GM19455 (cell line): ENCODE data around the gene CCNE1.
A peak's percentile ranks its signal among the peaks of the same experiment; 100 is the strongest.
"Not testable (repeated sequence)": the region's sequence is repeated elsewhere in the genome, so short reads cannot be mapped to it uniquely, and the experiment has no call there.

ENCODE experiments used
- ATAC-seq: cut with Tn5 transposase; IDR thresholded peaks from one replicate; pipeline ENCODE4 v1.9.1; 2021; ENCODE audit not compliant: unreplicated experiment

The CCNE1 gene

DNA sequence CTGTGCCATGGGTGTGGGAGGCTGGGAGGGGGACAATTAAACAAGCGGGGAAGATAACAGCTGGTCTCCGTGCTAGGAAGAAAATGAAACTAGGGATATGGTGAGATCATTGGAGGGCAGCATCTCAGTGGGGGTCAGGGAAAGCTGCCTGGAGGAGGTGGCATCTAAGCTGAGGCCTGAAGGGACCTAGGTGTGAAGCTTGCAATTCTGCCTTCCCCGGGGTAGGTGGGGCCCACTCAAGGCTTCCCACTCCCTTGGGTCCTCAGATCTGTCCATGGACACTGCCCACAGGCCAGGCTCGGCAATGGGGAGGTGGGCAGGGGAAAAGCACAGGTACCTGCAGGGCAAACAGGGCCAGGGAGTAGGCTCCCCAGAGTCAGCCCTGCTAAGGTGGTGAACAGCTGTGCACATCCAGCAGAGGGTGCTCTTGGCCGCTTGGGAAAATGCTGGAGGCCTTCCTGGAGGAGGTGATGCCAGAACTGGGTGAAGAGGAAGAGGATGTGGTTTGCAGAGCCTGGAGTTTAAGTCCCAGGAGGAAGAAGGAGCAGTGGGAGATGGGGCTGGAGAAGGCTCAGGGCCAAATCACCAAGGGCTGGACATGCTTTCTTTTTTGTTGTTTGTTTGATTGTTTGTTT is 25.7 kb upstream of the CCNE1 start:
- no peak for ATAC-seq

DNA sequence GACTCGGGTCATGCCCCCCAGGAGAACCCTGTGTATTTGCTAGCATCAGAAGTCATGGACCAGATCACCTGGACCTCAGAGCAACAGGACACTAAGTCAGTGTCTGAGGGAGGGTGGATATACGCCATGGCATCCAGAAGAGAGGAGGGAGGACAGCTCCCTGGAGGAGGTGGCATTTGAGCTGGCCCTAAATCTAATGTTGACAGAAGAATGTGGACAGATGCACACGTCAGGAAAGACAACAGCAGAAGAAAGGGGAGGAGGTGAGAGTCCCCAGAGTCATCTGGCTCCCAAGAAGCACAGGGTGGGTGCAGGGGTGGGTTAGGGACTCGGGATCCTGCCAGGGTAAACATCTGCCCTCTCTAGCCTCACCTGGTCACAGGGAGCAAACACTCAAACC is 24.5 kb upstream of the CCNE1 start:
- no peak for ATAC-seq

DNA sequence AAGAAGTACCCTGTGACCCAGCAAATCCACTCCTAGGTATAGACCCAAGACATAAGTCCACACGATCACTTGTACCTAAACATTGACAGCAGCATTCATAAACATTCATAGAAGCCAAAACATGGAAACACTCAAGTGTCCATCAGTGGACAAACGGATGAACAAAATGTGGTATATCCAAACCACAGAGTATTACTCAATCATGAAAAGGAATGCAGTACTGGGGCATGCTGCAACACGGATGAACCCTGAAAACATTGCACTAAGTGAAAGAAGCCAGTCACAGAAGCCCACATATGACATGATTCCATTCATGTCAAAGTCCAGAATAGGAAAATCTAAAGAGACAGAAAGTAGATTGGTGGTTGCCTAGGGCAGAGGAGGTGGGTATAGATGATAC is 22.8 kb upstream of the CCNE1 start:
- ATAC-seq, result no peak

DNA sequence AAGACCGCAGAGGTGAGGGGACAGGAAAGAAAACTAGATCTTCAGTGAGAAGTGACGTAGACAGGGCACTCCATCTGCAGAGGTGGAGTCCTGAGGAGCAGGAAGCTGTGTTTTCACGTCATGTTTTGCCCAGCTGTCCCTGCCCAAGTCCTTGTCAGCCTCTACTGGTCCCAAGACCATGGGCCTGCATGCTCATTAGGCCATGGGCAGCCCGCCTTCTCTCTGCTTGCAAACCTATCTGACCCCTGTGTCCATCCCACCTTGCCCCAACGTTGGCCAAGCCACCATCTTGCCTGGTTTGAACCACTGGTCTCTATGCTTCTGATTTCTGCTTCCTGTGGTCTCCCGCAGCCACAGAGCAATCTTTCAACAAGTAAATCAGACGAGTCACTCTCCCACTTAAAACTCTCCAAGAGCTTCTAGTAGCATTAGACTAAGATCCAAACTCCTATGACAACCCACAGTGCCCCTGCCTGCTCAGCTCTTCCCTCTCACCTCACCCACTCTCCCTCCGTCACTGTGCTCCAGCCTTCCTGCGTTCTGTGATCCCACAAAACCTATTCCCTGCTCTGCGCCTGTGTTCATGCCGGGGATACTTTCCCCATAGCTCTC is 18.6 kb upstream of the CCNE1 start:
- ATAC-seq, result no peak

- ATAC-seq, result not testable (repeated sequence)
Measured at GRCh38 chr19:29794490-29794889, 17.3 kb upstream of the CCNE1 start.

GRCh38 chr19:29795461-29796172 is 16.2 kb upstream of the CCNE1 start:
- ATAC-seq, result no peak

DNA sequence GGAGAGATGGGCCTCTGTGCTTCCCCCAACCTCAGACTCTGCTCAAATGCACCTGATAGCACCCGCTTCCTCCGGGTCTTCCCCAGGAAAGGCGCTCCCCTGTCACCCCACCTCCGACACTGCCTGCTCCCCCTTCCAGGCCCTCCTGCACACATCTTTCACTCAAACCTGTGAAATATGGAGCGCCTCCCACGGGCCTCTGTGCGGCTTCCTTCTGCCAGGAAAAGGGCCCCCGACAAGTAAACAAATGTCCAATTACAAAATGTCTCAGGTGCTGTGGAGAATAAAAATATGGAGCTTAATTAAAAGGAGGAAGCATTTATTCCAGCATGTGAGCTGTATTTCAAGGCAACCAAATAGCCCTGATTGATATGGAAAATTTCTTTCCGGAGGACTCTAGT is 15.6 kb upstream of the CCNE1 start:
- no peak for ATAC-seq

DNA sequence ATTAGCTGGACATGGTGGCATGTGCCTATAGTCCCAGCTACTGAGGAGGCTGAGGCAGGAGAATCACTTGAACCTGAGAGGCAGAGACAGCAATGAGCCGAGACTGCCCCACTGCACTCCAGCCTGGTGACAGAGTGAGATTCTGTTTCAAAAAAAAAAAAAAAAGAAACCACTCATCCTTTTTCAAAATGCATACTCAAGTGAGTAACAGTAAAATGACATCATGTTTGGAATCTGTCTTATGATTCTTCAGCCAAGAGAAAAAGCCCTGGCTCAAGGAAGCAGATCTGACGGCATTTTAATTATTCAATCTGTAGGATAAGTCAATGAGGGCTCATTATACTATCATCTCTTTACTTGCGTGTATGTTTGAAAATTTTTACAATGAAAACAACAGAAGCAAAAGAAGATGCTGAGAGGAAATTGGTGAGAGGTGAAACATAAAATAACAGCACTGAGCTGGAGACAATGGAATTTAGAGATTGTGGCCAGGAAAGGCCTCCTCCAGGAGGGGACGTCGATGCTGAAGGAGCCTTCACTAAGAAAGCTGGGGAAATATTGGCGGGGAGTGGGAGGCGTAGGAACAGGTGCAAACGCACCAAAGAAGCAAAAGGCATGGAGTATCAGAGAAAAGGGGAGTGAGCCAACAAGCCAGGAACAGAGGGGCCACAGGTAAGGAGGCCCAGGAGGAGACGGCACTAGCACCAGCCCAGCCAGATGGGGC is 12.9 kb upstream of the CCNE1 start:
- ATAC-seq, result no peak

- no peak for ATAC-seq
Measured at GRCh38 chr19:29800100-29800825, 11.5 kb upstream of the CCNE1 start.

DNA sequence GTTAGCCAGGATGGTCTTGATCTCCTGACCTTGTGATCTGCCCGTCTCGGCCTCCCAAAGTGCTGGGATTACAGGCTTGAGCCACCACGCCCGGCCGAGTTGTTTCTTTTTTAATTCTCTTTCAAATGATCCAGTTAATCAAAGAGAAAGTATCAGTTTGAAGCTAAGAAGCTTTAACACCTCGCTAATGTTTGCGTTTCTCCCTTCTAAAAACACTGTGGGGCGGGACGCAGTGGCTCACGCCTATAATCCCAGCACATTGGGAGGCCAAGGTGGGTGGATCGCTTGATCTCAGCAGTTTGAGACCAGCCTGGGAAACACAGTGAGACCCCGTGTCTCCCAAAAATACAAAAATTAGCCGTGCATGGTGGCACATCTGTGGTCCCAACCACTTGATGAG is 7.8 kb upstream of the CCNE1 start:
- not testable (repeated sequence) for ATAC-seq

GRCh38 chr19:29804493-29804892 is 7.3 kb upstream of the CCNE1 start:
- no peak for ATAC-seq

DNA sequence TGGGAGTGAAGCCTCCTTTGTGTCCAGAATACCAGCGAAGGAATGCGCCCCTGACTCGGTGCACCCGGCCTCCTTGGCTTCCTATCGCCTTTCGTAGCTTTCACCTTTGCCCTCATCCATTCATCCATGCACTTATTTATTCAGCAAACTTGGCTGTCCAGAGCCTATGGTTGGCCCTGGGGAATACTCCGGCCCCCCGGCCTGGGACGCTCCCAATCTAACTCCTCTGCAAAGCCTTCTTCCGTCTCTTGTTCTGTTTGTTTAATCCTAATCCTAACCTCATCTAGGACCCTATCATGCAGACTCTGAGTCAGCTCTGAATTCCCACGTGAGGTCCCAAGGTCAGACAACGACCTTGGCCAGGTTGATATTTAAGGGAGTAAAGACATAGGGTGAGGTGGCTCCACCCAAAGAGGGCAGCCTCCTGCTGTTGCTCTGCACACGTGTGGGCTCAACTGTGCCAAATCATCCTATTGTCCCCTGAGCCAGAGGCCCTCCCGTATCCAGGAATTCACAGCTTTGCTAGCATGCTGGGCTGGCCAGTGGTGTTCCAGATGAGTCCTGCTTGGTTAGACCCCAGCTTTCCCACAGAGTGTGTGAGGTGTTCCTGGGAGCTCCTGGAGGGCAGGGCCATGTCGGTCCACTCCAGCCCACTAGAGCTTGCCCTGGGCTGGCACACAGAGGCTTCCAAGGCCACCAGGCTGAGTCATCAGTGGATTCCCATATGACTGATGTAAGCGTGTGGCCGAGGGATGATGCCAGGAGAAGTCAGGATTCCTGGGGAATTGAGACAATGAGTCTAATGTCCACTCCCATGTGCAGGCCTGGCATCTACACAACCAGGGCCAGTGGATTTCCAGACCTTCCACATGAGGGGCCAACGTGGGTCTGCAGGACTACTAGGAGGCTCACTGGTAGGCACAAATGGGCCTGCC is 6.5 kb upstream of the CCNE1 start:
- ATAC-seq, result no peak

GRCh38 chr19:29806098-29806866 is 5.5 kb upstream of the CCNE1 start:
- ATAC-seq, result no peak

GRCh38 chr19:29807178-29807577 is 4.6 kb upstream of the CCNE1 start:
- ATAC-seq, result no peak

DNA sequence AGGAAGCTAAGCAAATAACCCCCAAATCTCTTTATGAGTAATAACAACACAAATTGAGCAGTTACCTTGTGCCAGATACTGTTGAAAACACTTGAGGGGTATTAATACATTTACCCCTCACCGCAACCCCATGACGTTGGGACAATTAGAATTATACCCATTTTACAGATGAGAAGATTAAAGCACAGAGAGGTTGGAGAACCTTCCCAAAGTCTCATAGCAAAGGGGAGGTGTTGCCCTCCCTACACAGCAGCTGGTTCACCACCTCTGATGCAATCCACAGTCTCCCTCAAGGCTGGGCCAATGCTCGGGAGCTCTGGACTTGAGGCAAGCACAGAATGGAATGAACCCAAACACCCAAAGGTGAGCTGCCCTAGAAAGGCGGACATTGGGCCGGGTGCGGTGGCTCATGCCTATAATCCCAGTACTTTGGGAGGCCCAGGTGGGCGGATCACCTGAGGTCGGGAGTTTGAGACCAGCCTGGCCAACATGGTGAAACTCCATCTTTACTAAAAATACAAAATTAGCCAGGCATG is 3.9 kb upstream of the CCNE1 start:
- ATAC-seq, result no peak

DNA sequence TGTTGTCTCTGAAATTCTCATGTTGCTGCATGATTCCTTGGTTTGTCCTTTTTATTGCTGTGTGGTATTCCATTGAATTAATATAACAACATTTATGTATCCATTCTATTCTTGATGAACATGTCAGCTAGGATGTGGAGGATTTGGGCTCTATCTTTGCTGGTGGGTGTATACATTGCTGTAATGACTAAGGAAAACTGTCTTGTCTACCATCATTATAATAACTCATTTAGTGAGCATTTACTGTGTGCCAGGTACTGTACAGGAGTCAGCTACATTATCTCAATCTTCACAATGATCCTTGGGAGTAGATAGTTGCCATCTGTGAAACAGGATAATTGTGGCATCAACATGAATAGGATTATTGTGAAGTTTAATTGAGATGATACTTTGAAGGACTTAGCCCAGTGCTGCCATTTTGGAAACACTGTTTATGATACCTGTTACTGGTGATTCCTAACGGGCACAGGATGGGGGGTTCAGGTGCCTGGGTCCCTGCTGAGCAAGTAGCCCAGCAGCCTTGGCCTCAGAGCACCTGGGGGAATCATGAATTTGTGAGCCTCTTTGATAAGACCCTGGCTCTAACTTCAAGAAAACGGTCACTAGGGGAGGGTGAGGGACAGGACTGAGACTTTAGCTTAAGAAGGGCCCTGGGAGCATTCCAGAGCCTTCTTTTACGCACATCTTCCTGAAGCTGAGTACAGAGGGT is 1.8 kb upstream of the CCNE1 start:
- ATAC-seq, result no peak

DNA sequence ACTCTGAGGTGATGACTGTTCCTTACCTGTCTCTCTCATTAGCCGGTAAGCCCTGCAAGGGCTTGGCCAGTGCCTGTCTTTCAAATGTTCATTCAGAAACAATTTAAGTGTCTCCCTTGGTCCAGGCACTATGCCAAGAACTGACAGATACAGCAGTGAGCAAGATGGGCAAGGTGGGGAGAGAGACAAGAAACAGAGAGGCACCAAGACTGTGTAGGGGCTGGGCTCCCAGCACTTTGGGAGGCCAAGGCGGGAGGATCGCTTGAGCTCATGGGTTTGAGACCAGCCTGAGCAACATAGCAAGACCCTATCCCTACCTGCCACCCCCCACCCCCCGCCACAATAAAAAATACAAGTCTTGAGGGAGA is 1.3 kb upstream of the CCNE1 start:
- no peak for ATAC-seq

GRCh38 chr19:29812080-29812880 is 489 bp downstream of the CCNE1 start:
- ATAC-seq, result peak; percentile 7
